SH-SY5Y (cell line): ENCODE results near the gene ADAMTSL3.

Experiments
- GATA2 ChIP-seq: IDR thresholded peaks from 2 replicates; pipeline ENCODE4 v1.6.1; 2011; ENCODE audit warnings: mild to moderate bottlenecking, low read depth, low read length
- GATA3 ChIP-seq: IDR thresholded peaks from 2 replicates; pipeline ENCODE4 v1.6.1; 2011; ENCODE audit warnings: low read depth, mild to moderate bottlenecking, low read length, moderate library complexity

- TF ChIP-seq GATA2 (no peak), GATA3 (no peak)
Measured at GRCh38 chr15:83612898-83613635, 40.9 kb upstream of the ADAMTSL3 start.
